GM12891 (cell line): ENCODE results near the gene SEPTIN10.

ENCODE experiments used
- POLR2A ChIP-seq: IDR thresholded peaks from 2 replicates; pipeline ENCODE4 v1.6.1; 2011; ENCODE audit warnings: low read depth, low read length, control low read depth
- POLR2AphosphoS5 ChIP-seq: IDR thresholded peaks from 2 replicates; pipeline ENCODE4 v1.6.1; 2011; ENCODE audit warnings: low read depth, low read length, control low read depth
- POU2F2 ChIP-seq: IDR thresholded peaks from 2 replicates; pipeline ENCODE4 v1.6.1; 2011; ENCODE audit warnings: low read depth, mild to moderate bottlenecking, control low read depth, low read length, moderate library complexity
- TAF1 ChIP-seq: IDR thresholded peaks from 2 replicates; pipeline ENCODE4 v1.6.1; 2011; ENCODE audit warnings: low read depth, low read length, control low read depth

DNA sequence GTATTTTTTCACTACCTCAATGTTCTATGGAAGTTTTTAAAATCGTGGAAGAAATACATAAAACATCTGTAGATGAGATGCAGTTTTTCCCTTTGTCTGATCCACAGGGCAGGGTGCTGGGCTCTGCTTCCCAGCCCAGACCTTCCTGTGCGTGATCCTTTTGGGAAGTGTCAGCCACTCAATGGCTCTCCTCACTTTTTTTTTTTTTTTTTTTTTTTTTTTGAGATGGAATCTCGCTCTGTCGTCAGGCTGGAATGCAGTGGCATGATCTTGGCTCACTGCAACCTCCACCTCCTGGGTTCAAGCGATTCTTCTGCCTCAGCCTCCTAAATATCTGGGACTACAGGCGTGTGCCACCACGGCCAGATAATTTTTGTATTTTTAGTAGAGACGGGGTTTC, 33.2 kb upstream of the SEPTIN10 start:
- TF ChIP-seq TAF1 = no peak
- no peak for TF ChIP-seq POLR2AphosphoS5
- no peak for TF ChIP-seq POLR2A
- TF ChIP-seq POU2F2 = no peak
